Heart left ventricle (tissue), 13 donors: ENCODE measurements around the gene EVL.

ENCODE experiments used
- POLR2A ChIP-seq, 2 donors: fragments of 450-650 bp; IDR thresholded peaks; one replicate each; pipeline ENCODE4 v1.6.1; 2017; ENCODE audit warnings: antibody characterized with exemption in 2 of 2, mild to moderate bottlenecking in 2 of 2, moderate library complexity in 2 of 2
- TF ChIP-seq, protein P1 (sequence below), 12 donors: fragments of 200-600 bp; sonication (generic) in 4 of 12; IDR thresholded peaks; one replicate each; pipeline versions ENCODE4 v1.5.0 to v1.8.0; 2018 to 2022; ENCODE audit warnings: antibody characterized with exemption in 12 of 12, mild to moderate bottlenecking in 5 of 12
- donor health status: ischemic (EF 13 %, LVEDD 7.1; RV severe dilation, severe dysfunction).
- donor health status: DM: no; HTN: yes; CAD: no.
- donor health status: DM: no; HTN: no; CAD: no.
- donor health status: ischemic (EF 25% LVEDD 6.9; RV normal size, moderate dysfunction).
- donor health status: ischemic (EF 25% LVEDD 5.7; RV mildly dilated, moderate dysfunction).
- donor health status: ischemic (EF 35%, LVEDD 5.7; RV mildly dilated, moderate dysfunction).
- donor health status: nonischemic (EF 11% LVEDD 7.7; RV severe dilation, severe dysfunction).
- donor health status: DM: yes; HTN: yes; CAD: no.
- donor health status: PGD.
- donor health status: ischemic (EF 29% LVEDD 5.4; RV normal size, mild dysfunction).
- donor health status: nonischemic (EF 23%, LVEDD 6.1; RV moderate dilation, normal function).

DNA sequence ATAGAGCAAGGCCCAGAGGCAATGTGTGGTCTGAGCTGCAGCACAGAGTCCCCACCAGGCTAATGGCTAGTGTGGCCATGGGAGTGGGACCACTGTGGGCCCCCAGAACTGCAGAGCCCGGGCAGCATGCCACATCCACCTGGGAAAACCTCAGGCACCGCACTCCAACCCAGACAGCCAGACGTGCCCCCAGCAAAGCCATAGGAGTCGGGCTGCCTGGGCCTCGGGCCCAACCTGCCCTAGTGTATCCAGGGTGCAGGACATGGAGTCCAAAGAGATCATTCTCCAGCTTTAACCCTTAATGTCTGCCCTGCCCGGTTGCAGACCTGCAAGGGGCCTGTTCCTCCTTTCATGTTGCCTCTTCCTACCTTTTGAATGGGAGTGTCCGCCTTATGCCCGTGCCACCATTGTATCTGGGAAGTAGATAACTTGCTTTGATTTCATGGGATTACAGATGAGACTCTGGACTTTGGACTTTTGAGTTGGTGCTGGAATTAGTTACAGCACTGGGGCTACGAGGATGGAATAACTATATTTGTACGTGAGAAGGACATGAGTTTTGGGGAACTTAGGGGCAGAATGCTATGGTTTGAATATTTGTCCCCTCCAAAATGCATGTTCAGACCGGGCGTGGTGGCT is 123.3 kb downstream of the EVL start:
- TF ChIP-seq, protein P1, sequence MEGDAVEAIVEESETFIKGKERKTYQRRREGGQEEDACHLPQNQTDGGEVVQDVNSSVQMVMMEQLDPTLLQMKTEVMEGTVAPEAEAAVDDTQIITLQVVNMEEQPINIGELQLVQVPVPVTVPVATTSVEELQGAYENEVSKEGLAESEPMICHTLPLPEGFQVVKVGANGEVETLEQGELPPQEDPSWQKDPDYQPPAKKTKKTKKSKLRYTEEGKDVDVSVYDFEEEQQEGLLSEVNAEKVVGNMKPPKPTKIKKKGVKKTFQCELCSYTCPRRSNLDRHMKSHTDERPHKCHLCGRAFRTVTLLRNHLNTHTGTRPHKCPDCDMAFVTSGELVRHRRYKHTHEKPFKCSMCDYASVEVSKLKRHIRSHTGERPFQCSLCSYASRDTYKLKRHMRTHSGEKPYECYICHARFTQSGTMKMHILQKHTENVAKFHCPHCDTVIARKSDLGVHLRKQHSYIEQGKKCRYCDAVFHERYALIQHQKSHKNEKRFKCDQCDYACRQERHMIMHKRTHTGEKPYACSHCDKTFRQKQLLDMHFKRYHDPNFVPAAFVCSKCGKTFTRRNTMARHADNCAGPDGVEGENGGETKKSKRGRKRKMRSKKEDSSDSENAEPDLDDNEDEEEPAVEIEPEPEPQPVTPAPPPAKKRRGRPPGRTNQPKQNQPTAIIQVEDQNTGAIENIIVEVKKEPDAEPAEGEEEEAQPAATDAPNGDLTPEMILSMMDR (IDR thresholded peaks at IDR 0.05) = no peak
- no peak for TF ChIP-seq POLR2A (IDR thresholded peaks at IDR 0.05)
